HEK293 (cell line): ENCODE results near the gene PLXND1.

Experiments used
- ZNF114 ChIP-seq: fragments of 450-650 bp; formaldehyde crosslinking; IDR thresholded peaks from 2 replicates; pipeline ENCODE4 v1.5.0; 2017; ENCODE audit warnings: missing biosample characterization, missing genetic modification characterization
- ZNF146 ChIP-seq: fragments of 450-650 bp; formaldehyde crosslinking; IDR thresholded peaks from 2 replicates; pipeline ENCODE4 v1.5.1; 2016; ENCODE audit warnings: missing biosample characterization, missing genetic modification characterization
- ZNF707 ChIP-seq: fragments of 450-650 bp; formaldehyde crosslinking; IDR thresholded peaks from 2 replicates; pipeline ENCODE4 v1.5.1; 2016; ENCODE audit warnings: missing biosample characterization, missing genetic modification characterization

GRCh38 chr3:129648391-129648790 lies 41.9 kb upstream of the PLXND1 start:
- no peak for TF ChIP-seq ZNF146 (tag by site-specific recombination)
- TF ChIP-seq ZNF707 = no peak
- no peak for TF ChIP-seq ZNF114
